ENCODE data around the gene RPS25. TPM values are rescaled to one million over a fixed set of nuclear protein-coding genes. Genes with fewer than 3 reads are reported as not detected.
"Not testable (repeated sequence)": the region's sequence is repeated elsewhere in the genome, so short reads cannot be mapped to it uniquely, and the experiment has no call there.

Gene RPS25
- total RNA-seq, 6 donors from 2014 or later = 253 to 1,288 (median 830) TPM

- Histone ChIP-seq H3K36me3 (peaks cover 0 to 43% (median 26%) of the 10 kb centered on the region in 4 donors), H3K4me3 (peak overlapping the region in 3 of 4 donors; percentile 89 to 94 (median 90)), H3K4me1 (peaks cover 19 to 30% (median 22%) of the 10 kb centered on the region in 4 donors), H3K27ac (peak overlapping the region; percentile 80 to 92 (median 89)), H3K27me3 (no peaks in the 10 kb centered on the region), H3K9me3 (no peaks in the 10 kb centered on the region)
- 51 to 65% methylated on average over 6 of the region's 6 CpGs for WGBS, 2 donors
- DNase-seq = peak in 1 of 2 donors; percentile 56
- ATAC-seq (ENCODE audit: low FRiP score in 2 of 2) = peak; percentile 32 to 70
- TF ChIP-seq EP300 (IDR thresholded peaks at IDR 0.05) (no peak), CTCF (IDR thresholded peaks at IDR 0.05) (no peak), POLR2A (IDR thresholded peaks at IDR 0.05) (no peak), POLR2AphosphoS5 (IDR thresholded peaks at IDR 0.05) (peak in 1 of 2 donors; percentile 7)
Observed at GRCh38 chr11:118998822-118999221, 19.3 kb downstream of the RPS25 start.

- no peaks in the 10 kb centered on the region for H3K27me3 ChIP-seq
- TF ChIP-seq POLR2A (IDR thresholded peaks at IDR 0.05) (no peak), POLR2AphosphoS5 (IDR thresholded peaks at IDR 0.05) (no peak), CTCF (IDR thresholded peaks at IDR 0.05) (no peak), EP300 (IDR thresholded peaks at IDR 0.05) (no peak)
- peak overlapping the region; percentile 89 to 94 (median 92) for H3K4me3 ChIP-seq
- peak in 1 of 2 donors; percentile 25 for ATAC-seq (ENCODE audit: low FRiP score in 2 of 2)
- H3K36me3 ChIP-seq = peaks cover 0 to 38% (median 23%) of the 10 kb centered on the region in 4 donors
- H3K9me3 ChIP-seq = no peaks in the 10 kb centered on the region
- peak in 1 of 2 donors; percentile 27 for DNase-seq
- WGBS, 2 donors = 2 to 8% methylated on average over 10 to 14 of the region's 19 CpGs
- H3K4me1 ChIP-seq = peaks cover 19 to 30% (median 22%) of the 10 kb centered on the region in 4 donors
- H3K27ac ChIP-seq = peak overlapping the region; percentile 80 to 92 (median 89)
Observed at GRCh38 chr11:118998388-118998717, 19.8 kb downstream of the RPS25 start.

- peak in 3 of 6 experiments; percentile 40 to 51 (median 45) for TF ChIP-seq CTCF (IDR thresholded peaks at IDR 0.05)
- TF ChIP-seq POLR2A (IDR thresholded peaks at IDR 0.05) = peak in 3 of 4 donors; percentile 63 to 88 (median 86)
- TF ChIP-seq EP300 (IDR thresholded peaks at IDR 0.05) = no peak
- peak; percentile 87 to 89 for TF ChIP-seq POLR2AphosphoS5 (IDR thresholded peaks at IDR 0.05)
- peak within 1 kb of the TSS; percentile 80 to 92 (median 89) for H3K27ac ChIP-seq
- ATAC-seq (ENCODE audit: low FRiP score in 2 of 2) = peak; percentile 98 to 100
Observed at GRCh38 chr11:118997627-118998387, 20.3 kb downstream of the RPS25 start, which contains the start of gene CENATAC. CENATAC (plus strand) TSS chr11:118998138; CDS start chr11:118998198, 60 bp downstream.

GRCh38 chr11:118996926-118997626 is 21.1 kb downstream of the RPS25 start:
- no peaks in the 10 kb centered on the region for H3K9me3 ChIP-seq
- TF ChIP-seq CTCF (IDR thresholded peaks at IDR 0.05) = peak in 2 of 6 experiments; percentile 9 to 32
- TF ChIP-seq POLR2AphosphoS5 (IDR thresholded peaks at IDR 0.05) = no peak
- peaks cover 19 to 30% (median 22%) of the 10 kb centered on the region in 4 donors for H3K4me1 ChIP-seq
- ATAC-seq (ENCODE audit: low FRiP score in 2 of 2) = peak; percentile 44 to 49
- peak overlapping the region; percentile 54 to 94 (median 90) for H3K4me3 ChIP-seq
- WGBS, 2 donors = 14 to 16% methylated on average over 20 to 22 of the region's 22 CpGs
- H3K27ac ChIP-seq = peak overlapping the region; percentile 41 to 92 (median 89)
- H3K36me3 ChIP-seq = peaks cover 0 to 26% (median 15%) of the 10 kb centered on the region in 4 donors
- DNase-seq = no peak
- no peaks in the 10 kb centered on the region for H3K27me3 ChIP-seq

More at GRCh38 chr11:118997627-118998387, 20.3 kb downstream of the RPS25 start, which contains the start of gene CENATAC:
- Histone ChIP-seq H3K36me3 (peaks cover 0 to 33% (median 20%) of the 10 kb centered on the region in 4 donors), H3K4me1 (peaks cover 19 to 30% (median 22%) of the 10 kb centered on the region in 4 donors), H3K27me3 (no peaks in the 10 kb centered on the region), H3K9me3 (no peaks in the 10 kb centered on the region), H3K4me3 (peak within 1 kb of the TSS; percentile 89 to 94 (median 92))
- DNase-seq = peak; percentile 97 to 99
- 0% methylated on average over 5 to 34 of the region's 54 CpGs for WGBS, 2 donors

GRCh38 chr11:118991486-118992038 is 26.6 kb downstream of the RPS25 start:
- peak in 1 of 2 donors; percentile 71 for DNase-seq
- WGBS, 2 donors = 97 to 98% methylated on average over 13 to 29 of the region's 44 CpGs
- not testable (repeated sequence) for H3K9me3 ChIP-seq

More at GRCh38 chr11:118991486-118992038, 26.6 kb downstream of the RPS25 start:
- not testable (repeated sequence) for H3K36me3 ChIP-seq; H3K27me3 ChIP-seq; H3K4me3 ChIP-seq; H3K27ac ChIP-seq; ATAC-seq (ENCODE audit: low FRiP score in 2 of 2); H3K4me1 ChIP-seq
